Stimulated activated CD8-positive, alpha-beta memory T cell treated with anti-CD3 and anti-CD28 coated beads, Interleukin-7, amount 100 ng/mL, for 1 hour (primary cell): ENCODE results near the gene SYNDIG1.

ENCODE experiments used
- DNase-seq, 2 donors: peaks; one replicate each; pipeline ENCODE4 v3.0.0-alpha.2; 2020; ENCODE audit warnings: low read depth in 2 of 2

SYNDIG1 gene

DNA sequence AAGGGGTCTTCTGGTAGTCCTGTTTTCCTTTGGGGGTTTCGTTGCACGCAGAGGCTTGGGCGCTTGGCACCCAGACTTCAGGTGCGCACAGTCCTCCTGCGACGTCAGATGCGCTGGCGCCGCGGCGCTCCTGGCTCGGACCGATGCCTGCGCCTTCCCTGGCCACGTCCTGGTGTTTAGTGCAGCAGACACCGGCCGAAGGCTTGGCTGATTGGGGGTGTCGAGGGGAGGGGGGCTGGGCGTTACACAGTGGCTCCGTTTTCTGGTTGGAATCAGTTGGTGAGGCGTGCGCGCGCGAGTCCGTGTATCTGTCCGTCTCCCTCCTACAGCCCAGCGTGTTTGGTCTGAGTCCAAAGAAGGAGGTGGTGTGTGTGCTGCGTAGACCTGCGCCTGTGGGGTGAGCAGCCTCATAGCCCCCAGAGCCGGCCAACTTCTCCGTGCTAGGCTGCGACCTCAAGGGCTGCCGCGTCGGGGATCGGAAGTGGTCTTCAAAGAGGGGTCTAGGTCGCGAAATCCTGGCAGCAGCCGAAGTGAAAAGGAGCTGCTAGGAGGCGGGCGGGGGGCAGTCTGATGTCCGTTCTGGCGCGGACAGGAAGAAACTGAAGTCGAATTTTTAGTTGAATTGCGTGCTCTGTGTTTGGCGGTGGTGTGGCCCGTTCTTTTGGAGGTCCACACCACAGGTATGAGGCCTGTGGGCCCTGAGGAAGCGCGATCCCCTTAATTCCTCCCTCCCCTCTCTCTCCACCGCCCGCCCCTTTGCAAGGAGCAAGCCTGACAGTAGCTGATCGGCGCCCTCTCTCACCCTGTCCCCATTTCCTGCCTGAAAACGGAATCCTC lies 1.5 kb downstream of the SYNDIG1 start:
- DNase-seq, result no peak

GRCh38 chr20:24472426-24472825 lies 3.0 kb downstream of the SYNDIG1 start:
- DNase-seq, result no peak

GRCh38 chr20:24473435-24474223 lies 4.2 kb downstream of the SYNDIG1 start:
- no peak for DNase-seq

- no peak for DNase-seq
These were observed 8.6 kb downstream of the SYNDIG1 start for GRCh38 chr20:24477831-24478547.

DNA sequence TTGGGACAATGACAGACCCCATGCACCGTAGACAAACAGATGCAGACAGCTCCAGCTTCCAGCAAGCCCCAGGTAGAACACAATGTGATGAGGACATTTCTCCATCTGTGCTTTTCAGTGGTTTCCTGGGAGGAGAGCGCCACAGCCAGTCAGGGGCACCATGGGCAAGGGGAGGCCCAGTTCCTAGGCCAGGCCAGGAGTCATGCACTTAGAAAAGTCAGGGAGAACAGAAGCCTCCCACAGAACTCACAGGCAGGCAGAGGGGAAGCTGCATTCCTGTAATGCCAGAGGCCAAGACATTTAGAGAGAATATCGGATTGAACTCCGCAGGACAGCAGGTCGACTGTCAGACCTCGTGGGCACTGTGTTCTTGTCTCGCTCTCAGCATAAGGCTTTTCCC lies 9.2 kb downstream of the SYNDIG1 start:
- no peak for DNase-seq

- no peak for DNase-seq
These were observed 9.7 kb downstream of the SYNDIG1 start for GRCh38 chr20:24479106-24479505.

GRCh38 chr20:24479595-24479994 lies 10.2 kb downstream of the SYNDIG1 start:
- DNase-seq, result no peak

GRCh38 chr20:24480509-24480908 lies 11.1 kb downstream of the SYNDIG1 start:
- no peak for DNase-seq

DNA sequence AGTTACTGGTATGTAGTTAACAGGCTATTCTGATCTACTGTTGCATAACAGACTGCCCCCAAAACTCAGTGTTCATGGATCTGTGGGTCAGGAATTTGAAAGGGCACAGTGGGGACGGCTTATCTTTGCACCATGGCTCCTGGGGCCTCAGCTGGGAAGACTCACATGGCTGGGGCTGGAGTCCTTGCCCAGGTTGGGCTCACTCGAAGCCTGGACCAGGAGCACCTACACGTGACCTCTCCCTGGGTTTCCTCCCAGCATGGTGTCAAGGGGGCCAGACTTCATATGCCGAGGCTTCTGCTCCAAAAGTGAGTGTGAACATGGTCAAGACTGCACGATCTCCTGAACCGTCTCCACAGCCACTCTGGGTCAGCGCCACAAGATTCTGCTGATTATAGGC lies 11.7 kb downstream of the SYNDIG1 start:
- no peak for DNase-seq

GRCh38 chr20:24483435-24484080 lies 14.1 kb downstream of the SYNDIG1 start:
- no peak for DNase-seq

- DNase-seq, result no peak
These were observed 14.6 kb downstream of the SYNDIG1 start for GRCh38 chr20:24484081-24484450.

- no peak for DNase-seq
These were observed 16.6 kb downstream of the SYNDIG1 start for GRCh38 chr20:24485981-24486380.

DNA sequence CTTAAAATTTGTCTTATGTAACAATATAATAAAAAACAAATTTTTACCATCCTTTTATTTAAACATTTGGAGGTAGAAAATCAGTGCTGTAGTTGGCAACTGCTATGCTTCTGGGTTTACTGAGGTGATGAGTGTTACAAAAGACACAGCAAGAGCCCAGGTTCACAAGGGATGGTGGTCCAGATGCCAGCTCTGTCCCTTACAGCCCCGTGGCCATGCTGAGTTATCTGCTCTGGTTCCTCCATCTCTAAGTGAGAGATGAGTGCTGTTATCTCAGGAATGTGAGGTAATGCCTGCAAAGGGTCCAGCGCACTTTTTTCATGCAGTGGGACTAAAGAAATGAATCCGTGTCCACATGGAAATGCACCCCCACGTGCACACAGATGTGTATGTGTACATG lies 17.8 kb downstream of the SYNDIG1 start:
- no peak for DNase-seq

- DNase-seq, result no peak
These were observed 18.2 kb downstream of the SYNDIG1 start for GRCh38 chr20:24487648-24488047.

DNA sequence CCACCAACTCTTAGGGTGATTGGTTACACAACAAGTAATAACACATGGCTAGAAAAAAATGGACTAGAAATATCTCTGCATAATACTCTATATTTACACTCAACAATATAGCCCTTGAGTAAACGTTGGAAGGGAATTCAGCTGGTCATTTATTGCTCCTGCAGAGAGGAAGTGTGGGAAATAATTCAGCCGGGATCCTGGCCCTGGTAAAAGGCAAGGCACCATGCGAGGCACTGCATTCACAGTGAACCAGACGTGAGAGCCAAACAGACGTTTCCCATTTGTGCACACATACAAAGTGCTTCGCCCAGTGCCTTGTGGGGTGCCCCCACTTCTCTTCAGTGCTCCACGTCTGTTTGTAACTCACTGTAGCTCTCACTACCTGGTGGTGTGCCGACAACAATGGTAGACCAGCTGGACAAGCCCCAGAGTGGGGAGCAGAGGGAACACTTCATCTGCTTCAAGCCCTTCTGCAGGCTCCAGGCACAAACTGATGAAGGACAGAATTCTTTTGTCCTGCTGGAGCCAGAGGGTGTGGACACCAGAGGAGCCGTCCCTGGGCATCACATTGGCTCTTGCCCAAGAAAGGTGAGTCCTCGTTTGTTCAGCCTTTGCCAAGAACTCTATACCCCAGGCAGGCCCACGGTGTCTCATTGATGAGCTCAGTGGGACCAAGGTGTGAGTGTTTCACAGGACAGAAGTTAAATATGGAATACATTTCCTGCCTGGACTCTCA lies 18.8 kb downstream of the SYNDIG1 start:
- no peak for DNase-seq

- DNase-seq, result no peak
These were observed 19.4 kb downstream of the SYNDIG1 start for GRCh38 chr20:24488800-24489175.

DNA sequence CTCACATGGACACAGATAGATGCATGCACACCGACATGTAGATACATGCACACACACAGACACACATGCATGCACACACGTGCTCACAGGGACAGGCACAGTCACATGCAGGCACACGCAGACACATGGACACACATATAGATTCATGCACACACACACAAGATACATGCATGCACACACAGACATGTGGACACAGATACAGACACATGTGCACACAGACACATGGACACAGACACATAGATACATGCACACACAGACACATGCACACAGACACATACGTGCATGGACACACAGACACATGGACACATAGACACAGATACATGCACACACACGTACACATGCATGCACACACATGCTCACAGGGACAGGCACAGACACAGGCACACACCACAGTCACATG lies 19.8 kb downstream of the SYNDIG1 start:
- no peak for DNase-seq

DNA sequence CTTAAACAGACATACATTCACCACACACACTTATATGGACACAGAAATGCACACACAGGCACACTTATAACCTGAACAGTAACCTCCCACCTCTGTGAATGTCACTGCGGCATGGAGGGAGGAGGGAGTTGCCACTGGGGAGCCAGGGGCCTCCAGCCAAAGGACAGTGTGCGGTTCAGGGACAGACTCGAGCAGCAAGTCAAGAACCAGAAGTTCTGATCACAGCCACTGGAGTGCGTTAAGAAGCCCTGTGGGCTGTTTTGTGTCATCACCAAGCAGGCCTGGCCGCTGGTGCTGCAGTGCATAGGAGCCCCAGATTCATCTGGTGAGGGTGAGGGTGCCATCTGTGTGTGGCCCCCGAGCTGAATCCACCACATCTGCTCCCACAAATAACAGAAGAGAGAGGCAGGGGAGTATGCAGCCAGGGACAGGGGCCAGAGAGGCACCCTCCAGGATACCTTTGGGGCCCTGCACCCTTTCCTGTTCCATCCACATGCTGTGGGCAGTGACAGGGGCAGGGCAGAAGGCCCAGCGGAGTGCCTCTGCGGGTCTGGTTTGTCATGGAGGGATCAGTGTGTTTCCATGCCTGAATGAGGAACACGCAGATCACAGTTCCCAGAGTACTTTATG lies 20.3 kb downstream of the SYNDIG1 start:
- no peak for DNase-seq

DNA sequence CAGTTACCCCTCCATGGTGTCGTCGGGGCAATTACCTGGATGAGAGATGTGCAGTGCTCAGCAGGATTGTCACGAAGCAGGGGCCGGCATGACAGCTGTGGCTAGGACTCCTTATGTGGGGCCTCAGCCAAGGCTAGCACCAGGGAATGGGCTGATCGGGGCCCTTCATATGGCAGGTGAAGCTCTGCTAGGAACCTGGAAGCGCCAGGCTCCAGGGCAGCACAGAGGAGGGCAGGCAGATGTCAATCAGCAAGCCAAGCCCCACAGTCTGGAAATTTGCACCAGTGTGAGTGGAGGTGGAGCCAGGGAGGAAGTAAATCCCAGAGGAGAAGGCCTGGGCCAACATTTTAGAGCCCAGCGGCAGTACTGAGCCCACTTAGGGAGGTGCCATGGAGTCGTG lies 21.2 kb downstream of the SYNDIG1 start:
- DNase-seq, result no peak

GRCh38 chr20:24491041-24491756 lies 21.8 kb downstream of the SYNDIG1 start:
- no peak for DNase-seq
